Suprapubic skin (tissue), 4 donors: ENCODE data around the gene TMEM72. TPM values are rescaled to one million over a fixed set of nuclear protein-coding genes. Genes with fewer than 3 reads are reported as not detected.
A peak's percentile ranks its signal among the peaks of the same experiment; 100 is the strongest.

ENCODE experiments used
- DNase-seq, 2 donors: peaks; one replicate each; pipeline ENCODE4 v3.0.0-alpha.2; 2019; ENCODE audit warnings: low spot score in 2 of 2
- H3K27ac ChIP-seq: fragments of 200-600 bp; sonication (generic); one replicate; pipeline ENCODE4 v1.5.1; 2019
- H3K27me3 ChIP-seq: fragments of 200-600 bp; sonication (generic); one replicate; pipeline ENCODE4 v1.5.1; 2019
- H3K36me3 ChIP-seq: fragments of 200-600 bp; sonication (generic); one replicate; pipeline ENCODE4 v1.5.1; 2019
- H3K4me1 ChIP-seq: fragments of 200-600 bp; sonication (generic); one replicate; pipeline ENCODE4 v1.5.1; 2019
- H3K4me3 ChIP-seq: fragments of 200-600 bp; sonication (generic); one replicate; pipeline ENCODE4 v1.5.1; 2019; ENCODE audit warnings: mild to moderate bottlenecking
- H3K9me3 ChIP-seq: fragments of 200-600 bp; sonication (generic); one replicate; pipeline ENCODE4 v1.5.1; 2019
- EP300 ChIP-seq: sonication (generic); formaldehyde crosslinking; IDR thresholded peaks from one replicate; pipeline ENCODE4 v1.6.1; 2017; ENCODE audit warnings: antibody characterized with exemption
- POLR2A ChIP-seq, 2 donors: fragments of 450-650 bp; IDR thresholded peaks; one replicate each; pipeline ENCODE4 v1.6.1; 2017; ENCODE audit warnings: antibody characterized with exemption in 2 of 2, mild to moderate bottlenecking in 2 of 2, moderate library complexity in 2 of 2
- POLR2AphosphoS5 ChIP-seq, 3 donors: sonication (generic); formaldehyde crosslinking; IDR thresholded peaks; one replicate each; pipeline ENCODE4 v1.6.1; 2017; ENCODE audit warnings: antibody characterized with exemption in 3 of 3
- WGBS: methylation state at CpG from one replicate; pipeline ENCODE4 v1.1.5; 2018; 5-methylcytosine and 5-hydroxymethylcytosine counted together
- total RNA-seq, 4 donors: library from RNA; depleted of rRNA; stranded (reverse); fragments of >200 nt; gene quantifications; one replicate each; pipeline ENCODE4 v1.1.0, GENCODE V29; 2016
- TF ChIP-seq, protein P1 (sequence below), 2 donors: fragments of 200-600 bp in 1 of 2; fragments of 450-650 bp in 1 of 2; sonication (generic) in 1 of 2; IDR thresholded peaks; one replicate each; pipeline ENCODE4 v1.5.1; 2016 to 2019; ENCODE audit warnings: antibody characterized with exemption in 2 of 2, mild to moderate bottlenecking in 1 of 2, moderate library complexity in 1 of 2

The TMEM72 gene
- total RNA-seq, 4 donors from 2014 or later = not detected

DNA sequence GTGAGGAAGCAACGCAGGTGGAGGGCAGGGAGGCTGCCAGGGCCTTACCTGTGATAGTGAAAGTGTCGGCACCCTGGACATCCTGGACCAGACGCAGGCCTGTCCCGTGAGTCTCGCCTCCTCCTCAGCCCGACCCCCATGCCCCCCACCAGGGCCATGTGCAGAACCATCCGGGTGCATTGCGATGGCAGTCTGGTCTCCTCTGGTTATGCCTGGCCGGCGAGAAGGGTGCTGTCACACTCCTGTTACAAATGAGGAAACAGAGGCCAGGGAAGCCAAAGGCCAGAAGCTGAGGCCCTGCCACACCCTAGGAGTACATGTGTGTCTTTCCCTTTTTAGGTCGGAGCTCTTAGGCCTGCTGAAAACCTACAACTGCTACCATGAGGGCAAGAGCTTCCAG is 60.3 kb downstream of the TMEM72 start:
- H3K4me1 ChIP-seq = peaks cover 54% of the 10 kb centered on the region
- H3K4me3 ChIP-seq = no peak overlapping the region
- no peaks in the 10 kb centered on the region for H3K9me3 ChIP-seq
- H3K27ac ChIP-seq = no peak overlapping the region
- WGBS = 30% methylated on average over 3 of the region's 11 CpGs
- no peaks in the 10 kb centered on the region for H3K27me3 ChIP-seq
- peaks cover 12% of the 10 kb centered on the region for H3K36me3 ChIP-seq
- DNase-seq = peak in 1 of 2 donors; percentile 63
- TF ChIP-seq POLR2AphosphoS5 (IDR thresholded peaks at IDR 0.05) = no peak
- TF ChIP-seq EP300 = no peak
- TF ChIP-seq, protein P1, sequence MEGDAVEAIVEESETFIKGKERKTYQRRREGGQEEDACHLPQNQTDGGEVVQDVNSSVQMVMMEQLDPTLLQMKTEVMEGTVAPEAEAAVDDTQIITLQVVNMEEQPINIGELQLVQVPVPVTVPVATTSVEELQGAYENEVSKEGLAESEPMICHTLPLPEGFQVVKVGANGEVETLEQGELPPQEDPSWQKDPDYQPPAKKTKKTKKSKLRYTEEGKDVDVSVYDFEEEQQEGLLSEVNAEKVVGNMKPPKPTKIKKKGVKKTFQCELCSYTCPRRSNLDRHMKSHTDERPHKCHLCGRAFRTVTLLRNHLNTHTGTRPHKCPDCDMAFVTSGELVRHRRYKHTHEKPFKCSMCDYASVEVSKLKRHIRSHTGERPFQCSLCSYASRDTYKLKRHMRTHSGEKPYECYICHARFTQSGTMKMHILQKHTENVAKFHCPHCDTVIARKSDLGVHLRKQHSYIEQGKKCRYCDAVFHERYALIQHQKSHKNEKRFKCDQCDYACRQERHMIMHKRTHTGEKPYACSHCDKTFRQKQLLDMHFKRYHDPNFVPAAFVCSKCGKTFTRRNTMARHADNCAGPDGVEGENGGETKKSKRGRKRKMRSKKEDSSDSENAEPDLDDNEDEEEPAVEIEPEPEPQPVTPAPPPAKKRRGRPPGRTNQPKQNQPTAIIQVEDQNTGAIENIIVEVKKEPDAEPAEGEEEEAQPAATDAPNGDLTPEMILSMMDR (IDR thresholded peaks at IDR 0.05) = no peak
- no peak for TF ChIP-seq POLR2A (IDR thresholded peaks at IDR 0.05)

DNA sequence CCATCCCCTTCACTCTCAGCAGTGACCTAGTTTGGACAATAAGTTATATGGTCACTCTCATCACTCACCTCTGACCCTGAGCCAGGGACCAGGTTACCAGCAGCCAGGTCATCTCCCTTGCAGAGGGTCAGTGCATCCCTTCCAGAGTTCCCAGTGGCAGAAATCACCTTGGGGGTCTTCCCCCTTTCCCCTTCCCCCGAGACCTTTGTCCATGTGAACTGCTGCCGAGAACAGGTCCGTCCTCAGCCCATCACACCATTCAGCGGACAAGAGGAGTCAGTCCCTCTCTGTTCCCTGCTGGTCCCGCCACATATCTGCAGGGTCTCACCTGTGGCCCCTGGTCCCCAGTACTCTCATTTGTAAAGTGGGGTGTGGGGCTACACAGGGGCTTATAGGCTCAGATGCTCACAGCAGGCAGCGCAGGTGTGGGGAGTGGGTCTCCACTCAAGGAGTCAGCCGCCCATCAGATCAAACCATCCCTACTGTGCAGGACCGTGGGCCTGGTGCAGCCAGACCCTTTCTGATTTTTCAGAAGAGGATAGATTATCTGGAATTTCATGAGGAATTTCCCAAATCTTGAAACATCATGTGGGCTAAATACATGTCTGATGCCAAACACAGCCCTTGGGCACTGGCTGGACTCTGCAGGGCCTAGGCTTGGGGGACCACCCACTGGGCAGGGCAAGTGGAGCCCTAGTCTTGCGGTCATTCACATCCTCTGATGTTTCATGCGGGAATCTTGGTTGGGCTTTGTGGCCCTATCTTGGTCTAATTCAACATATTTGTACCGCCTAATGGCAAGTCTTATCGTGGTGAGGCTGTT is 61.0 kb downstream of the TMEM72 start:
- WGBS = 97% methylated on average over 10 of the region's 12 CpGs
- Histone ChIP-seq H3K4me1 (peaks cover 49% of the 10 kb centered on the region), H3K36me3 (peaks cover 12% of the 10 kb centered on the region), H3K27ac (no peak overlapping the region), H3K4me3 (no peak overlapping the region), H3K27me3 (no peaks in the 10 kb centered on the region), H3K9me3 (no peaks in the 10 kb centered on the region)
- TF ChIP-seq, protein P1 (IDR thresholded peaks at IDR 0.05) = no peak
- TF ChIP-seq POLR2A (IDR thresholded peaks at IDR 0.05) = no peak
- TF ChIP-seq EP300 = no peak
- no peak for TF ChIP-seq POLR2AphosphoS5 (IDR thresholded peaks at IDR 0.05)
- peak in 1 of 2 donors; percentile 61 for DNase-seq

DNA sequence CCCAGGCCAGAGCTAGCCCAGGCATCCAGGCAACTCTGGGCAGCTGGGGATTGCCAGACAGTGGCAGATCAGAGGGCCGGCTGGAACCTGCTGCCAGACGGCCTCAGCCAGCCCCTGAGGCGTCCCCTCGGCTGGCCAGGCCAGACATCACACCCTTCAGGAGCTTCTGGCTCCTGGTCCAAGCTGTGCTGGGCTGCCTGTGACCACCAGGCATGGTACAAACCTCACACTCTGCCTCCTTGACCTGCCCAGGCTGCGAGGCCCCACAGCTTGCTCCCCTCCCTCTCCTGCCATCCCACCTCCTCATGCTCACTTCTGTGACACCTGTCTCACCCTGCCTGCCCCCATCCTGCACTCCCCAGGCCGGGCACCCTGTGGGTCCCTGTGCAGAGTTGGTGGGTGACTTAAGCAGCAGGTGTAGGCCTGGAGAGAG is 61.8 kb downstream of the TMEM72 start:
- WGBS = no CpG with 5 or more reads among the region's 6 CpGs
- Histone ChIP-seq H3K4me3 (no peak overlapping the region), H3K27me3 (no peaks in the 10 kb centered on the region), H3K36me3 (peaks cover 12% of the 10 kb centered on the region), H3K9me3 (no peaks in the 10 kb centered on the region), H3K27ac (no peak overlapping the region), H3K4me1 (peaks cover 44% of the 10 kb centered on the region)
- DNase-seq = no peak
- no peak for TF ChIP-seq POLR2AphosphoS5 (IDR thresholded peaks at IDR 0.05)
- no peak for TF ChIP-seq POLR2A (IDR thresholded peaks at IDR 0.05)
- TF ChIP-seq EP300 = no peak
- TF ChIP-seq, protein P1 (IDR thresholded peaks at IDR 0.05) = no peak

DNA sequence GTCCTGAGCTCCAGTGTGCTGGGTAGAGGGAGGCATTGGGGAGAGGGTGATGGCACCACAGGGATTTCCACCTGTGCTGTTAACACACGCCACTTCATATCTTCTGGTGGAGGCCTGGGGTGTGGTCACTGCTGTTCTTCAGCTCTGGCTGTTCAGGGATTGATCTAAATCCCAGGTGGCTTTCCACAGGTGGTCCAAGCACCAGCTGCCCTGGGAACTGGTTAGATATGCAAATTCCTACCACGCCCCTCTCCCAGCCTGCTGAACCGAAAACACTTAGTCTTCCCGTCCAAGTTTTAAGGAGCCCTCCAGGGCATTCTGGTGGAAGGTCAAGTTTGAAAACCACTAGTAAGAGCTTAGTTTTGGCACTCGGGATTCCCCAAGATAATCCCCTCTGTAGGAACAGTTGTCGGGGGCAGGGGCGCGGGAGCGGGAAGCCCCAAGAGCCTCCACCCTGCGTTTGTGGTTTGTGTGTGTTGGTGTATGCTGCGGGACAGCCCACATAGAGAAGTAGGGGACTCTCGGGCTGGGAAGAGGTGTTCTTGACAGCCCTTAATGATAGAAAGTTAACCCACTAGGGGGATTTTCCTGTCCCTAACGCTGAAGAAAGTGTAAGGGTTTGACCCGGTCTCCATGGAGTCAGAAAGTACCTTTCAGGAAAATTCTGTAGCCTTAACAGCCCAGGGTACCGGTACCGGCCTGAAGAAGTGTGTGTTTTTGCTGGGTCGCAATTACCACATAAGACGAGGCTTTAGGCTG is 62.4 kb downstream of the TMEM72 start:
- Histone ChIP-seq H3K27ac (peak overlapping the region; percentile 57), H3K9me3 (no peaks in the 10 kb centered on the region), H3K27me3 (no peaks in the 10 kb centered on the region), H3K4me3 (no peak overlapping the region), H3K4me1 (peaks cover 44% of the 10 kb centered on the region), H3K36me3 (peaks cover 12% of the 10 kb centered on the region)
- 58% methylated on average over 17 of the region's 18 CpGs for WGBS
- DNase-seq = no peak
- TF ChIP-seq POLR2A (IDR thresholded peaks at IDR 0.05) (no peak), EP300 (no peak), POLR2AphosphoS5 (IDR thresholded peaks at IDR 0.05) (no peak)
- TF ChIP-seq, protein P1 (IDR thresholded peaks at IDR 0.05) = no peak

DNA sequence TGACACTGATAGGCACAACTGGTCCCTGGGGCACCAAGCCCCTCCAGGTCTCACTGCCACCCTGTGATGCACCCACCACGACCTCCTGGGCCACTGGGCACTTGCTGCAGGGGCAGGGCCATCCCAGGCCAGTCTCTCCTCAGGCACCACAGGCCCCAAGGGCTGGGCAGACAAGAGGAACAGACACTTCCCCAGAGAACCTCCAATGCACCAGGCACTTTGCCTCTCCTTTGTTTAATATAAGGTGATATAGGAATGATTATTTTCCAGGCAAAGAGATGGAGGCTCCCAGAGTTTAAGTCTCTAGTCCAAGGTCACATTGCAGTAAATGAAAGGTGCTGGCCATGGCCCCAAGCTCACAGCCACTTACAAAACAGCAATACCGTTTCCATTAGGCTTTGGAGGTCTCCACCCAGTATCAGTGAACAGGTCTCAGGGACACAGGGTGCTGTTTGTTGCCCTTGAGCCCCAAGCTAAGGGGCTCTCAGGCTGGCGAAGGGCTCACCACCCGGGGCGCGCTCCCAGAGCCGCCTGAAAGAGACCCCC is 63.0 kb downstream of the TMEM72 start:
- H3K27ac ChIP-seq = peak overlapping the region; percentile 57
- H3K36me3 ChIP-seq = peaks cover 12% of the 10 kb centered on the region

More for the DNA sequence above, 63.0 kb downstream of the TMEM72 start:
- no peak for TF ChIP-seq EP300
- no peak for TF ChIP-seq POLR2AphosphoS5 (IDR thresholded peaks at IDR 0.05)
- no peak for TF ChIP-seq POLR2A (IDR thresholded peaks at IDR 0.05)
- TF ChIP-seq, protein P1 (IDR thresholded peaks at IDR 0.05) = no peak
- WGBS = 67% methylated on average over 1 of the region's 7 CpGs
- Histone ChIP-seq H3K9me3 (no peaks in the 10 kb centered on the region), H3K27me3 (no peaks in the 10 kb centered on the region), H3K4me1 (peaks cover 44% of the 10 kb centered on the region), H3K4me3 (peak overlapping the region; percentile 42)
- no peak for DNase-seq
